Activated T-cell treated with anti-CD3 and anti-CD28 coated beads for 1 hour (primary cell): ENCODE data around the gene IFT81.
"Not testable (repeated sequence)": the region's sequence is repeated elsewhere in the genome, so short reads cannot be mapped to it uniquely, and the experiment has no call there.

ENCODE experiments used
- DNase-seq: peaks from one replicate; pipeline ENCODE4 v3.0.0-alpha.2; 2020; ENCODE audit warnings: low read depth

Gene IFT81

GRCh38 chr12:110246636-110247339 lies 122.6 kb downstream of the IFT81 start:
- DNase-seq: no peak

- no peak for DNase-seq
These were observed 123.4 kb downstream of the IFT81 start for GRCh38 chr12:110247340-110248095.

- DNase-seq: no peak
These were observed 123.9 kb downstream of the IFT81 start for GRCh38 chr12:110248096-110248447.

GRCh38 chr12:110249105-110249504 lies 124.9 kb downstream of the IFT81 start:
- no peak for DNase-seq

GRCh38 chr12:110249716-110250225 lies 125.6 kb downstream of the IFT81 start:
- DNase-seq: no peak

- no peak for DNase-seq
These were observed 127.2 kb downstream of the IFT81 start for GRCh38 chr12:110251381-110251780.

- no peak for DNase-seq
These were observed 128.6 kb downstream of the IFT81 start for GRCh38 chr12:110252716-110253115.

- no peak for DNase-seq
These were observed 129.0 kb downstream of the IFT81 start for GRCh38 chr12:110253176-110253575.

GRCh38 chr12:110254971-110255540 lies 130.9 kb downstream of the IFT81 start:
- no peak for DNase-seq

GRCh38 chr12:110255890-110256456 lies 131.8 kb downstream of the IFT81 start:
- not testable (repeated sequence) for DNase-seq

- DNase-seq: no peak
These were observed 132.7 kb downstream of the IFT81 start for GRCh38 chr12:110256780-110257431.

GRCh38 chr12:110258466-110258865 lies 134.3 kb downstream of the IFT81 start:
- DNase-seq: no peak

- DNase-seq: no peak
These were observed 138.6 kb downstream of the IFT81 start for GRCh38 chr12:110262442-110263388.

GRCh38 chr12:110266381-110266960 lies 142.3 kb downstream of the IFT81 start:
- DNase-seq: no peak

GRCh38 chr12:110266980-110267620 lies 142.9 kb downstream of the IFT81 start:
- DNase-seq: no peak
